Activated CD4-positive, alpha-beta memory T cell treated with anti-CD3 and anti-CD28 coated beads, Interleukin-2, amount 10 ng/mL, durations not matched to agents 7 days and 5 days (primary cell): ENCODE results near the gene SOX15. TPM values are rescaled to one million over a fixed set of nuclear protein-coding genes. Genes with fewer than 3 reads are reported as not detected.

Experiments
- CTCF ChIA-PET: fragments of 350-600 bp; sonication (Branson Sonifier 250); formaldehyde crosslinking; loops from one replicate; lab custom pipeline; 2021; ENCODE audit warnings: antibody characterized with exemption, inconsistent platforms; lab: Charles Lee
- POLR2A ChIA-PET: fragments of 350-600 bp; sonication (Branson Sonifier 250); formaldehyde crosslinking; loops from one replicate; lab custom pipeline; 2021; ENCODE audit warnings: antibody characterized with exemption; lab: Charles Lee
- DNase-seq: peaks from one replicate; pipeline ENCODE4 v3.0.0-alpha.2; 2020
- H3K27ac Mint-ChIP-seq: one replicate; pipeline ENCODE4 v1.8.0; 2021; ENCODE audit warnings: mild to moderate bottlenecking, mixed read lengths
- H3K27me3 Mint-ChIP-seq: one replicate; pipeline ENCODE4 v1.8.0; 2021; ENCODE audit warnings: mixed read lengths
- H3K36me3 Mint-ChIP-seq: one replicate; pipeline ENCODE4 v1.8.0; 2021; ENCODE audit warnings: low read depth, mixed read lengths
- H3K4me1 Mint-ChIP-seq: one replicate; pipeline ENCODE4 v1.8.0; 2021; ENCODE audit warnings: mixed read lengths
- H3K4me3 Mint-ChIP-seq: one replicate; pipeline ENCODE4 v1.8.0; 2021; ENCODE audit warnings: mild to moderate bottlenecking, mixed read lengths
- H3K9me3 Mint-ChIP-seq: one replicate; pipeline ENCODE4 v1.8.0; 2021; ENCODE audit warnings: mixed read lengths
- total RNA-seq, 2 experiments: library from RNA; stranded (reverse); gene quantifications; one replicate each; pipeline ENCODE4 v1.2.3, GENCODE V29; 2021

Gene SOX15
- total RNA-seq, 2 experiments from 2014 or later: 0.30 to 0.40 TPM

GRCh38 chr17:7582396-7583252 is 7.3 kb downstream of the SOX15 start:
- POLR2A ChIA-PET: interaction anchor here (0.9 to 8.7 kb wide), 18 partner anchors 10 to 574 kb away, joined by 3 to 169 read pairs (median 11); partner anchors contain the start of genes ACADVL, ACAP1, DLG4 and FXR2
- Mint-ChIP-seq H3K27ac (peak overlapping the region; percentile 99), H3K4me1 (peaks cover 76% of the 10 kb centered on the region), H3K36me3 (peaks cover 54% of the 10 kb centered on the region), H3K4me3 (peak overlapping the region; percentile 97), H3K27me3 (no peaks in the 10 kb centered on the region), H3K9me3 (no peaks in the 10 kb centered on the region)
- CTCF ChIA-PET: interaction anchor here (2.1 to 4.1 kb wide), 5 partner anchors 8 to 536 kb away, joined by 4 to 29 read pairs (median 14); partner anchors contain the start of genes ALOXE3, SENP3, TMEM102 and TP53
- no peak for DNase-seq

GRCh38 chr17:7580604-7581575 is 9.0 kb downstream of the SOX15 start:
- Mint-ChIP-seq H3K36me3 (peaks cover 62% of the 10 kb centered on the region), H3K27ac (peak overlapping the region; percentile 92), H3K4me1 (peaks cover 86% of the 10 kb centered on the region), H3K27me3 (no peaks in the 10 kb centered on the region), H3K4me3 (peak overlapping the region; percentile 52), H3K9me3 (no peaks in the 10 kb centered on the region)
- CTCF ChIA-PET: interaction anchor here (1.2 to 2.3 kb wide), 5 partner anchors 9 to 106 kb away, joined by 3 to 11 read pairs (median 5); partner anchors contain the start of genes FXR2, SENP3, SOX15 and TP53
- POLR2A ChIA-PET: interaction anchor here (0.9 to 8.7 kb wide), 6 partner anchors 8 to 105 kb away, joined by 3 to 169 read pairs (median 10); partner anchors contain the start of genes POLR2A, SENP3, SOX15 and TP53
- DNase-seq: no peak

DNA sequence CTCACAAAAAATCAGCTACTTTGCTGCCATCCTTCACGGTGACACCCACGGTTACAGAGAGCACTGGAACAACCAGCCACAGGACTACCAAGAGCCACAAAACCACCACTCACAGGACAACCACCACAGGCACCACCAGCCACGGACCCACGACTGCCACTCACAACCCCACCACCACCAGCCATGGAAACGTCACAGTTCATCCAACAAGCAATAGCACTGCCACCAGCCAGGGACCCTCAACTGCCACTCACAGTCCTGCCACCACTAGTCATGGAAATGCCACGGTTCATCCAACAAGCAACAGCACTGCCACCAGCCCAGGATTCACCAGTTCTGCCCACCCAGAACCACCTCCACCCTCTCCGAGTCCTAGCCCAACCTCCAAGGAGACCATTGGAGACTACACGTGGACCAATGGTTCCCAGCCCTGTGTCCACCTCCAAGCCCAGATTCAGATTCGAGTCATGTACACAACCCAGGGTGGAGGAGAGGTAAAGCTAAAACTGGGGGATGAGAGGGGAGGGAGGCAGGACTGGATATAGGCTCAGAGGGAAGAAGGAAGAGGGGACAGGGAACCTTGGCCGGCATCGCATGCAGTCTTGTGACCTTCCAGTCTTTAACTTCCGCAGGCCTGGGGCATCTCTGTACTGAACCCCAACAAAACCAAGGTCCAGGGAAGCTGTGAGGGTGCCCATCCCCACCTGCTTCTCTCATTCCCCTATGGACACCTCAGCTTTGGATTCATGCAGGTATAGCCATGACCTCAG is 9.9 kb downstream of the SOX15 start:
- H3K4me3 Mint-ChIP-seq: peak overlapping the region; percentile 68
- no peak for DNase-seq
- H3K27me3 Mint-ChIP-seq: no peaks in the 10 kb centered on the region
- CTCF ChIA-PET: interaction anchor here (1.2 to 2.3 kb wide), 5 partner anchors 9 to 107 kb away, joined by 3 to 11 read pairs (median 5); partner anchors contain the start of genes FXR2, SENP3, SOX15 and TP53
- no peaks in the 10 kb centered on the region for H3K9me3 Mint-ChIP-seq
- peaks cover 86% of the 10 kb centered on the region for H3K4me1 Mint-ChIP-seq
- POLR2A ChIA-PET: interaction anchor here (0.7 to 8.7 kb wide), 11 partner anchors 7 to 244 kb away, joined by 3 to 169 read pairs (median 4); partner anchors contain the start of genes ACAP1, POLR2A, SENP3 and SOX15
- H3K36me3 Mint-ChIP-seq: peaks cover 66% of the 10 kb centered on the region
- H3K27ac Mint-ChIP-seq: peak overlapping the region; percentile 92

DNA sequence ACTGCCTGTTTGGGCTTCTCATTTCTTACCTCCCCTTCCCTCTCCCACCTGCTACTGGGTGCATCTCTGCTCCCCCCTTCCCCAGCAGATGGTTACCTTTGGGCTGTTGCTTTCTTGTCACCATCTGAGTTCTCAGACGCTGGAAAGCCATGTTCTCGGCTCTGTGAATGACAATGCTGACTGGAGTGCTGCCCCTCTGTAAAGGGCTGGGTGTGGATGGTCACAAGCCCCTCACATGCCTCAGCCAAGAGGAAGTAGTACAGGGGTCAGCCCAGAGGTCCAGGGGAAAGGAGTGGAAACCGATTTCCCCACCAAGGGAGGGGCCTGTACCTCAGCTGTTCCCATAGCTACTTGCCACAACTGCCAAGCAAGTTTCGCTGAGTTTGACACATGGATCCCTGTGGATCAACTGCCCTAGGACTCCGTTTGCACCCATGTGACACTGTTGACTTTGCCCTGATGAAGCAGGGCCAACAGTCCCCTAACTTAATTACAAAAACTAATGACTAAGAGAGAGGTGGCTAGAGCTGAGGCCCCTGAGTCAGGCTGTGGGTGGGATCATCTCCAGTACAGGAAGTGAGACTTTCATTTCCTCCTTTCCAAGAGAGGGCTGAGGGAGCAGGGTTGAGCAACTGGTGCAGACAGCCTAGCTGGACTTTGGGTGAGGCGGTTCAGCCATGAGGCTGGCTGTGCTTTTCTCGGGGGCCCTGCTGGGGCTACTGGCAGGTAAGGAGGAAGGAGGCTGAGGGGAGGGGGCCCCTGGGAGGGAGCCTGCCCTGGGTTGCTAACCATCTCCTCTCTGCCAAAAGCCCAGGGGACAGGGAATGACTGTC is 10.7 kb downstream of the SOX15 start, which contains the start of gene CD68:
TSS of gene CD68 (plus strand) at position 638 of the 833 bp plus-strand sequence. CDS start at position 678, 40 bp downstream.
- peak; percentile 73 for DNase-seq
- ChIA-PET POLR2A (interaction anchor here (0.7 to 8.7 kb wide), 10 partner anchors 7 to 243 kb away, joined by 3 to 169 read pairs (median 4); partner anchors contain the start of genes ACAP1, POLR2A, SOX15 and TP53), CTCF (interaction anchor here (0.6 to 2.3 kb wide), 4 partner anchors 18 to 281 kb away, joined by 3 to 11 read pairs (median 7); partner anchors contain the start of genes SENP3, TP53 and WRAP53)
- Mint-ChIP-seq H3K36me3 (peaks cover 74% of the 10 kb centered on the region), H3K27ac (peak within 1 kb of the TSS; percentile 92), H3K27me3 (no peaks in the 10 kb centered on the region), H3K4me1 (peaks cover 88% of the 10 kb centered on the region), H3K9me3 (no peaks in the 10 kb centered on the region), H3K4me3 (peak within 1 kb of the TSS; percentile 68)

DNA sequence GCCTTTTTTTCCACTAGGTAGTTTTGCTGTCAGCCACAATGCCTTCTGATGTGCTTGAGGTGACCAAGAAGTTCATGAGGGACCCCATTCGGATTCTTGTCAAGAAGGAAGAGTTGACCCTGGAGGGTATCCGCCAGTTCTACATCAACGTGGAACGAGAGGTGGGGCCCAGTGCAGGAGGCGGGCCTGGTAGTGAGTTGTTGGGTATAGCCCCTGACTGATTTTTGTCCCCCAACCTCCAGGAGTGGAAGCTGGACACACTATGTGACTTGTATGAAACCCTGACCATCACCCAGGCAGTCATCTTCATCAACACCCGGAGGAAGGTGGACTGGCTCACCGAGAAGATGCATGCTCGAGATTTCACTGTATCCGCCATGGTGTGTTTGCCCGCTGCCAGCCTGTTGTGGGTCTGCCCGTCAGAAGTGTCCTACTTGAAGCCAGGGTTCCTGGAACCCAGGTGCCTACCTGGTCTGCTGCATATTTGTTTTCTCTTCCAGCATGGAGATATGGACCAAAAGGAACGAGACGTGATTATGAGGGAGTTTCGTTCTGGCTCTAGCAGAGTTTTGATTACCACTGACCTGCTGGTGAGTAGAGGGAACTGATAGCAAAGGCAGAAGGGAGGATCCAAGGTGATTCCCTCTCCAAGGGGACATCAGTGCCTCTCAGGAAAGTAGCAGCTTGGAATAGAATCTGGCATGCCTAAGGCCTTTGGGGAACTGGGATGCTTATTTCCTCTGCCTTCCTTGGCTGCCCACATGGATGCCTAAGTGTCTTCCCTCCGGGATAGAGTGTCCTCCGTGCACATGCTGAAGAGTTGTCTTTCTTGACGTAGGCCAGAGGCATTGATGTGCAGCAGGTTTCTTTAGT is 12.3 kb downstream of the SOX15 start:
- Mint-ChIP-seq H3K27me3 (no peaks in the 10 kb centered on the region), H3K27ac (peak overlapping the region; percentile 92), H3K9me3 (no peaks in the 10 kb centered on the region), H3K4me3 (peak overlapping the region; percentile 5), H3K4me1 (peaks cover 87% of the 10 kb centered on the region), H3K36me3 (peaks cover 86% of the 10 kb centered on the region)
- no peak for DNase-seq
- ChIA-PET POLR2A (interaction anchor here (1.2 to 9.3 kb wide), 5 partner anchors 8 to 110 kb away, joined by 3 to 88 read pairs (median 4); partner anchors contain the start of genes SOX15, TP53 and WRAP53), CTCF (no interaction called here)

DNA sequence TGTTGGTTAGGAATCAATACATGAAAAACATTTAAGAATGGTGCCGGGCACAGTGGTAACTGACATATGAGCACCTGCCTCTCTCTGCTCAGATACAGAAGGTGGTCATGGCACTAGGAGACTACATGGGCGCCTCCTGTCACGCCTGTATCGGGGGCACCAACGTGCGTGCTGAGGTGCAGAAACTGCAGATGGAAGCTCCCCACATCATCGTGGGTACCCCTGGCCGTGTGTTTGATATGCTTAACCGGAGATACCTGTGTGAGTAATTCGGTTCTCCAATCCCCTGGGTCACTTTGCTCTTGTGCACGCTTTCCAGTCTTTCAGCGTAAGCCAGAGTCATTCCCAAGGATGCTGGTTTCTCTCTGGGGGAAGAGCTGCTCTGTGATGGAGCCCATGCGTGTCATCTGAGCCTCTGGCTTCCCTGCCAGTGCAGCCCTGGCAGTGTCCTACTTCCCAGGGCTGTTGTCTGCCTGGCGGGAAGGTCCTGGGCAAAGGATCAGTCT is 13.4 kb downstream of the SOX15 start:
- Mint-ChIP-seq H3K9me3 (no peaks in the 10 kb centered on the region), H3K27me3 (no peaks in the 10 kb centered on the region), H3K4me1 (peaks cover 87% of the 10 kb centered on the region), H3K27ac (peak overlapping the region; percentile 50), H3K36me3 (peaks cover 89% of the 10 kb centered on the region), H3K4me3 (peak overlapping the region; percentile 93)
- POLR2A ChIA-PET: interaction anchor here (1.2 to 9.3 kb wide), 5 partner anchors 7 to 111 kb away, joined by 3 to 169 read pairs (median 80); partner anchors contain the start of genes CD68, MPDU1, SENP3 and SOX15
- DNase-seq: no peak
- CTCF ChIA-PET: interaction anchor here (1.3 kb wide), 1 partner anchor 111 kb away, joined by 3 read pairs; the partner anchor contains the start of gene TP53

DNA sequence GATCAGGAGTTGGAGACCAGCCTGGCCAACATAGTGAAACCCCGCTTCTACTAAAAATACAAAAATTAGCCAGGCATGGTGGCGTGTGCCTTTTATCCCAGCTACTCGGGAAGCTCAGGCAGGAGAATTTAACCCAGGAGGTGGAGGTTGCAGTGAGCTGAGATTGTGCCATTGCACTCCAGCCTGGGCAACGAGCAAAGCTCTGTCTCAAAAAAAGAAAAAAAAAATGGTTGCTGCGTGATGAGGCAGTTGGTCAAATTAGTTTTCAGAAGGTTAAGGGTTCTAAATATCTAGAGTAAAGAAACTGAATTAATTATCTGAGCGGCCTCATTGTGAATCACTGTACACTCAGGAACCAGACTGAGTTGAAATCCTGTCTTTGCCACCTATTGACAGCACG is 13.9 kb downstream of the SOX15 start:
- peak overlapping the region; percentile 99 for H3K27ac Mint-ChIP-seq
- POLR2A ChIA-PET: interaction anchor here (1.1 to 9.3 kb wide), 7 partner anchors 7 to 111 kb away, joined by 3 to 169 read pairs (median 5); partner anchors contain the start of genes CD68, MPDU1, SENP3 and SOX15
- CTCF ChIA-PET: interaction anchor here (1.3 to 2.8 kb wide), 2 partner anchors 8 to 112 kb away, joined by 3 to 13 read pairs; partner anchors contain the start of genes MPDU1 and TP53
- DNase-seq: no peak
- H3K9me3 Mint-ChIP-seq: no peaks in the 10 kb centered on the region
- H3K36me3 Mint-ChIP-seq: peaks cover 89% of the 10 kb centered on the region
- no peaks in the 10 kb centered on the region for H3K27me3 Mint-ChIP-seq
- H3K4me3 Mint-ChIP-seq: peak overlapping the region; percentile 93
- H3K4me1 Mint-ChIP-seq: peaks cover 87% of the 10 kb centered on the region

DNA sequence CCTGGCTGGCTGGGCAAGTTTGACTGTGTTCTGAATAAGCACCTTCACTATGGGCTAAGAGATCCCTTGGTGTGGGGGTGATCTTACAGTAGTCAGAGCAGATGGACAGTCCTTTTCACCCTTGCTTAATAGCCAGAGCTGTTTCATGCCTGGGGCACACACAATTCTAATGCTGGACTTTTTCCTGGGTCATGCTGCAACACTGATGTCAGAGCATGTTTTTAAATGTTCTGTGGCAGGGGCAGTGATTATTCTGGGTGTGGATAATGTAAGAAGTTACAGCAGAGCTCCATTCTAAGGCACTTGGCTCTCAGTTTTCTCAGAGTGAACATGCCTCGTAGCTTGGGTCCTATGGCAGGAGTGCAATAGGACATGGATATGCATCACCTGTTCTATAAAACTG is 14.4 kb downstream of the SOX15 start:
- POLR2A ChIA-PET: interaction anchor here (1.1 to 9.3 kb wide), 7 partner anchors 8 to 112 kb away, joined by 3 to 169 read pairs (median 38); partner anchors contain the start of genes CD68, MPDU1, POLR2A and SENP3
- no peak for DNase-seq
- peak overlapping the region; percentile 93 for H3K4me3 Mint-ChIP-seq
- H3K27me3 Mint-ChIP-seq: no peaks in the 10 kb centered on the region
- H3K27ac Mint-ChIP-seq: peak overlapping the region; percentile 99
- H3K36me3 Mint-ChIP-seq: peaks cover 89% of the 10 kb centered on the region
- CTCF ChIA-PET: interaction anchor here (1.3 to 3.1 kb wide), 4 partner anchors 9 to 112 kb away, joined by 3 to 21 read pairs (median 11); partner anchors contain the start of genes MPDU1, SENP3, SOX15 and TP53
- no peaks in the 10 kb centered on the region for H3K9me3 Mint-ChIP-seq
- peaks cover 83% of the 10 kb centered on the region for H3K4me1 Mint-ChIP-seq

- no peaks in the 10 kb centered on the region for H3K27me3 Mint-ChIP-seq
- POLR2A ChIA-PET: interaction anchor here (0.6 to 9.3 kb wide), 21 partner anchors 9 to 562 kb away, joined by 3 to 169 read pairs (median 4); partner anchors contain the start of genes ACAP1, CD68, MPDU1 and PHF23
- peaks cover 79% of the 10 kb centered on the region for H3K4me1 Mint-ChIP-seq
- H3K36me3 Mint-ChIP-seq: peaks cover 91% of the 10 kb centered on the region
- H3K27ac Mint-ChIP-seq: peak overlapping the region; percentile 99
- CTCF ChIA-PET: interaction anchor here (1.3 to 3.1 kb wide), 5 partner anchors 10 to 137 kb away, joined by 3 to 21 read pairs (median 12); partner anchors contain the start of genes MPDU1, SENP3, SOX15 and TP53
- no peaks in the 10 kb centered on the region for H3K9me3 Mint-ChIP-seq
- peak overlapping the region; percentile 93 for H3K4me3 Mint-ChIP-seq
- no peak for DNase-seq
These were observed 15.5 kb downstream of the SOX15 start for GRCh38 chr17:7574176-7574953.
